Right cardiac atrium (tissue), 5 donors: Measurements from ENCODE around the gene ST3GAL6. TPM values are rescaled to one million over a fixed set of nuclear protein-coding genes. Genes with fewer than 3 reads are reported as not detected.

Source experiments
- ATAC-seq, 2 donors: fragments of 200-7000 bp; cut with Tn5 transposase; one replicate each; pipeline versions ENCODE4 v1.8.0 to v1.9.1; 2020; ENCODE audit warnings: moderate library complexity in 2 of 2, mild to moderate bottlenecking in 1 of 2
- DNase-seq, 3 donors: peaks; one replicate each; pipeline ENCODE4 v3.0.0-alpha.2; 2020
- H3K27ac ChIP-seq: one replicate; pipeline ENCODE4 v1.5.1; 2013; ENCODE audit warnings: mild to moderate bottlenecking, low read length, control low read depth, moderate library complexity
- H3K27me3 ChIP-seq: one replicate; pipeline ENCODE4 v1.6.1; 2013; ENCODE audit not compliant: control insufficient read depth, insufficient read depth
- H3K4me1 ChIP-seq: one replicate; pipeline ENCODE4 v1.6.1; 2013; ENCODE audit warnings: low read length; ENCODE audit not compliant: control insufficient read depth, insufficient read depth
- H3K4me3 ChIP-seq: one replicate; pipeline ENCODE4 v1.5.1; 2013; ENCODE audit warnings: low read length, control low read depth
- H3K9me3 ChIP-seq: one replicate; pipeline ENCODE4 v1.6.1; 2013; ENCODE audit warnings: low read length; ENCODE audit not compliant: control insufficient read depth
- WGBS: extraction: QIAGEN DNeasy Blood & Tissue Kit; methylation state at CpG from one replicate; pipeline ENCODE4 v1.1.7; 2013; 5-methylcytosine and 5-hydroxymethylcytosine counted together
- intact Hi-C, 4 donors: fragments of 100-400 bp; cut with DNase I; formaldehyde crosslinking; loops; one replicate each; pipeline versions ENCODE4 v1.11.0 to v1.14.0; 2022 to 2023
- polyA plus RNA-seq: library from polyadenylated mRNA; stranded (reverse); fragments of 200-250 nt; gene quantifications from one replicate; pipeline ENCODE4 v1.2.3, GENCODE V29; 2013
- total RNA-seq, 4 donors: library from RNA; stranded (reverse); fragmentation: NEBNext Ultra II Directional; extraction: Animal tissue kit (Norgen Biotek cat#: 25700); gene quantifications; one replicate each; pipeline ENCODE4 v1.2.1, GENCODE V29; 2021
- donor health status: healthy with polysubstance abuse.
- donor health status: DM: no; HTN: yes; CAD: no.
- donor health status: DM: no; HTN: no; CAD: no.
- donor health status: DM: no; HTN: yes; CAD: no; lungs with severe emphysema.
- donor health status: DM: yes; HTN: yes; CAD: no.

The ST3GAL6 gene
- total and polyA plus RNA-seq, 5 donors, result 22.8 to 29.3 (median 29.0) TPM

GRCh38 chr3:98737301-98737700, 25.8 kb upstream of the ST3GAL6 start:
- 94% methylated on average over 5 of the region's 5 CpGs for WGBS
- Histone ChIP-seq H3K9me3 (no peaks in the 10 kb centered on the region), H3K4me1 (peaks cover 6% of the 10 kb centered on the region), H3K27ac (no peak overlapping the region), H3K27me3 (no peaks in the 10 kb centered on the region), H3K4me3 (no peak overlapping the region)
- intact Hi-C loops, result loop anchor here in 3 of 4 donors (10.0 kb wide), 2 partner anchors 48 to 142 kb away; partner anchors contain the start of gene CPOX (in 1 of the 3)
- DNase-seq, result no peak
- no peak for ATAC-seq

DNA sequence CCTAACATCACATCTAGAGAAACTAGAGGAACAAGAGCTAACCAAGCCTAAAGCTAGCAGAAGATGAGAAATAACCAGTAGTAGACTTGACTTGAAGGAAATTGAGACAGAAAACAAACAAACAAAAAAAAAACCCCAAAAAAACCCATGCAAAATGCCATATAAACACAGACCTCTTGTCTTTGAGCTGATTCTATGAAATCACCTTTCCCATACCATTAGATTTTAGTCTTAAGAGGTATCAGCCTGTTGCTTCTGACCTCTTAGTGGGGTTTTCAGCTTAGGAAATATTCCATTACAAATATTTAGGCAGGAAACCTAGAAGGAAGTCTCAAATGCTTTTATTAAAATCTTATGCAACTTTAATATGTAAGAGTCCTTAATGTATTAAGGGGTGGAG, 23.9 kb upstream of the ST3GAL6 start:
- H3K4me3 ChIP-seq, result no peak overlapping the region
- peaks cover 4% of the 10 kb centered on the region for H3K4me1 ChIP-seq
- no peaks in the 10 kb centered on the region for H3K9me3 ChIP-seq
- ATAC-seq (no peak), DNase-seq (no peak)
- intact Hi-C loops, result loop anchor here in 3 of 4 donors (10.0 kb wide), 2 partner anchors 46 to 144 kb away; partner anchors contain the start of gene CPOX (in 1 of the 3)
- no peaks in the 10 kb centered on the region for H3K27me3 ChIP-seq
- H3K27ac ChIP-seq, result no peak overlapping the region

DNA sequence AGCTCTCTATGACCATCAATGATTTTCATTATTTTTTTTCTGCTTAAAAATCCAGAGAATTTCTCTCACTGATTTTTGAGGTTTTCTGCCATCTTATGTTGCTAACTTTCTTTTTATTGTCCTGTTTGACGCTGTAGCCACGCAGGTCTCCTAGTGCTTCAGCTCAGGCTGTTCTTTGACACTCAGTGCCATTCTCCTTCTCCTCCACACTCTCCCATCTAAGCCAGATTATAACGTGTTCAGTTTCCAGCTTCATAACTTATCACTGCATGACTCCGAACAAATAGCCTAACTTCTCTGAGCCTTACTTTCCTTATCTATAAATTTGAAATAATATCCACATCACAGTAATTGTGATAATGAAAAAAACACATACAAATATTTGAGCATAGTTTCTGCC, 22.8 kb upstream of the ST3GAL6 start:
- H3K9me3 ChIP-seq, result no peaks in the 10 kb centered on the region
- 55% methylated on average over 4 of the region's 4 CpGs for WGBS
- intact Hi-C loops, result no loop called here
- DNase-seq, result no peak
- peak; percentile 48 to 55 for ATAC-seq
- H3K4me3 ChIP-seq, result no peak overlapping the region
- peaks cover 2% of the 10 kb centered on the region for H3K4me1 ChIP-seq
- H3K27me3 ChIP-seq, result no peaks in the 10 kb centered on the region
- no peak overlapping the region for H3K27ac ChIP-seq

GRCh38 chr3:98741121-98741716, 21.9 kb upstream of the ST3GAL6 start:
- Histone ChIP-seq H3K27me3 (no peaks in the 10 kb centered on the region), H3K4me1 (peaks cover 2% of the 10 kb centered on the region), H3K4me3 (no peak overlapping the region), H3K27ac (peak overlapping the region; percentile 85), H3K9me3 (no peaks in the 10 kb centered on the region)
- WGBS, result 67% methylated on average over 5 of the region's 5 CpGs
- intact Hi-C loops, result no loop called here
- ATAC-seq (peak; percentile 51 to 71), DNase-seq (no peak)

GRCh38 chr3:98743071-98743470, 20.1 kb upstream of the ST3GAL6 start:
- no peak overlapping the region for H3K4me3 ChIP-seq
- ATAC-seq (no peak), DNase-seq (peak in 1 of 3 donors; percentile 26)
- H3K27ac ChIP-seq, result no peak overlapping the region
- intact Hi-C loops, result no loop called here
- no peaks in the 10 kb centered on the region for H3K9me3 ChIP-seq
- no peaks in the 10 kb centered on the region for H3K27me3 ChIP-seq
- H3K4me1 ChIP-seq, result peaks cover 2% of the 10 kb centered on the region
- WGBS, result 95% methylated on average over 5 of the region's 5 CpGs

- DNase-seq (no peak), ATAC-seq (no peak)
- Histone ChIP-seq H3K9me3 (no peaks in the 10 kb centered on the region), H3K4me1 (peaks cover 2% of the 10 kb centered on the region), H3K27me3 (no peaks in the 10 kb centered on the region), H3K27ac (peak overlapping the region; percentile 18), H3K4me3 (no peak overlapping the region)
- intact Hi-C loops, result no loop called here
Measured at GRCh38 chr3:98744283-98744682, 18.9 kb upstream of the ST3GAL6 start.

DNA sequence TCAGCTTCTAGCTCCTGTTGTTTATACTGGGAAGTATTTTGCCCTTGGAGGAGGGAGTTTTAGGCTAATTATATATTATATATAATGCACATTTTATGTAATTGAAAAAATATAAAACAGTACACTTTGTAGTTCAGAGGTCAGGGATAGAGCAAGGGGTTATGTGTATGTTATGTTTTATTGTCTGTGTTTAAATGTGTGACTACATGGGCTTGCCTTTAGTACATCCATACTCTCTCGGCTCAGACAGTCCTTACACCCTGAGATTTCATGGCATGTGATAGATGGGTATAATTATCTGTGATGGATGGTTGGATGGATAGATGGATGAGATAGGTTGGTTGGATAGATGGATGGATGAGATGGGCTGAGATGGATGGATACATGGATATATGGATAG, 17.4 kb upstream of the ST3GAL6 start:
- Histone ChIP-seq H3K27ac (no peak overlapping the region), H3K9me3 (no peaks in the 10 kb centered on the region), H3K4me1 (peaks cover 2% of the 10 kb centered on the region), H3K4me3 (no peak overlapping the region), H3K27me3 (no peaks in the 10 kb centered on the region)
- intact Hi-C loops, result no loop called here
- DNase-seq, result no peak
- WGBS, result 83% methylated on average over 1 of the region's 1 CpG
- no peak for ATAC-seq

- peaks cover 2% of the 10 kb centered on the region for H3K4me1 ChIP-seq
- no peaks in the 10 kb centered on the region for H3K9me3 ChIP-seq
- no peaks in the 10 kb centered on the region for H3K27me3 ChIP-seq
- no peak for DNase-seq
- no peak overlapping the region for H3K27ac ChIP-seq
- whole genome bisulfite sequencing, result 81% methylated on average over 4 of the region's 4 CpGs
- intact Hi-C loops, result no loop called here
- ATAC-seq, result no peak
- no peak overlapping the region for H3K4me3 ChIP-seq
Measured at GRCh38 chr3:98746122-98746521, 17.0 kb upstream of the ST3GAL6 start.

- H3K9me3 ChIP-seq, result no peaks in the 10 kb centered on the region
- no peak overlapping the region for H3K27ac ChIP-seq
- intact Hi-C loops, result no loop called here
- no peaks in the 10 kb centered on the region for H3K27me3 ChIP-seq
- DNase-seq, result no peak
- H3K4me3 ChIP-seq, result no peak overlapping the region
- WGBS, result 68% methylated on average over 4 of the region's 4 CpGs
- peak; percentile 53 to 61 for ATAC-seq
- no peaks in the 10 kb centered on the region for H3K4me1 ChIP-seq
Measured at GRCh38 chr3:98746882-98747281, 16.3 kb upstream of the ST3GAL6 start.

GRCh38 chr3:98750276-98750919, 12.7 kb upstream of the ST3GAL6 start:
- intact Hi-C loops, result no loop called here
- no peaks in the 10 kb centered on the region for H3K9me3 ChIP-seq
- no peak for DNase-seq
- ATAC-seq, result peak; percentile 64 to 65
- H3K27ac ChIP-seq, result peak overlapping the region; percentile 51
- no peaks in the 10 kb centered on the region for H3K27me3 ChIP-seq
- no peak overlapping the region for H3K4me3 ChIP-seq
- no peaks in the 10 kb centered on the region for H3K4me1 ChIP-seq
- WGBS, result 90% methylated on average over 1 of the region's 1 CpG

- ATAC-seq (peak; percentile 55 to 83), DNase-seq (no peak)
- Histone ChIP-seq H3K4me1 (peaks cover 3% of the 10 kb centered on the region), H3K9me3 (no peaks in the 10 kb centered on the region), H3K27me3 (no peaks in the 10 kb centered on the region), H3K27ac (no peak overlapping the region), H3K4me3 (no peak overlapping the region)
- intact Hi-C loops, result no loop called here
- whole genome bisulfite sequencing, result 37% methylated on average over 3 of the region's 3 CpGs
Measured at GRCh38 chr3:98754483-98754882, 8.7 kb upstream of the ST3GAL6 start.
